GM19468 (cell line): ENCODE measurements around the gene KLHL1.

ENCODE experiments used
- ATAC-seq: cut with Tn5 transposase; IDR thresholded peaks from one replicate; pipeline ENCODE4 v1.9.1; 2021; ENCODE audit warnings: mild to moderate bottlenecking, moderate library complexity, moderate number of reproducible peaks; ENCODE audit not compliant: unreplicated experiment; ENCODE audit errors: extremely low read depth

The KLHL1 gene

GRCh38 chr13:69721631-69722030 lies 386.6 kb downstream of the KLHL1 start:
- ATAC-seq: no peak

- no peak for ATAC-seq
These were observed 387.8 kb downstream of the KLHL1 start for GRCh38 chr13:69720278-69720983.

GRCh38 chr13:69706807-69707206 lies 401.4 kb downstream of the KLHL1 start:
- ATAC-seq: no peak

GRCh38 chr13:69704311-69704710 lies 403.9 kb downstream of the KLHL1 start:
- ATAC-seq: no peak

GRCh38 chr13:69690999-69691398 lies 417.3 kb downstream of the KLHL1 start:
- ATAC-seq: no peak

- no peak for ATAC-seq
These were observed 424.1 kb downstream of the KLHL1 start for GRCh38 chr13:69683921-69684686.

- ATAC-seq: no peak
These were observed 426.5 kb downstream of the KLHL1 start for GRCh38 chr13:69681722-69682121.

- ATAC-seq: no peak
These were observed 430.9 kb downstream of the KLHL1 start for GRCh38 chr13:69677343-69677742.

- no peak for ATAC-seq
These were observed 432.0 kb downstream of the KLHL1 start for GRCh38 chr13:69676286-69676685.

- no peak for ATAC-seq
These were observed 448.1 kb downstream of the KLHL1 start for GRCh38 chr13:69660155-69660554.

GRCh38 chr13:69657676-69658075 lies 450.6 kb downstream of the KLHL1 start:
- ATAC-seq: no peak

- no peak for ATAC-seq
These were observed 453.9 kb downstream of the KLHL1 start for GRCh38 chr13:69654392-69654791.
